HG02885 (cell line): Measurements from ENCODE around the gene LTBP1.
"Not testable (repeated sequence)": the region's sequence is repeated elsewhere in the genome, so short reads cannot be mapped to it uniquely, and the experiment has no call there.

Experiments
- ATAC-seq: cut with Tn5 transposase; IDR thresholded peaks from one replicate; pipeline ENCODE4 v1.9.1; 2021; ENCODE audit warnings: mild to moderate bottlenecking; ENCODE audit not compliant: unreplicated experiment, poor library complexity

The LTBP1 gene

DNA sequence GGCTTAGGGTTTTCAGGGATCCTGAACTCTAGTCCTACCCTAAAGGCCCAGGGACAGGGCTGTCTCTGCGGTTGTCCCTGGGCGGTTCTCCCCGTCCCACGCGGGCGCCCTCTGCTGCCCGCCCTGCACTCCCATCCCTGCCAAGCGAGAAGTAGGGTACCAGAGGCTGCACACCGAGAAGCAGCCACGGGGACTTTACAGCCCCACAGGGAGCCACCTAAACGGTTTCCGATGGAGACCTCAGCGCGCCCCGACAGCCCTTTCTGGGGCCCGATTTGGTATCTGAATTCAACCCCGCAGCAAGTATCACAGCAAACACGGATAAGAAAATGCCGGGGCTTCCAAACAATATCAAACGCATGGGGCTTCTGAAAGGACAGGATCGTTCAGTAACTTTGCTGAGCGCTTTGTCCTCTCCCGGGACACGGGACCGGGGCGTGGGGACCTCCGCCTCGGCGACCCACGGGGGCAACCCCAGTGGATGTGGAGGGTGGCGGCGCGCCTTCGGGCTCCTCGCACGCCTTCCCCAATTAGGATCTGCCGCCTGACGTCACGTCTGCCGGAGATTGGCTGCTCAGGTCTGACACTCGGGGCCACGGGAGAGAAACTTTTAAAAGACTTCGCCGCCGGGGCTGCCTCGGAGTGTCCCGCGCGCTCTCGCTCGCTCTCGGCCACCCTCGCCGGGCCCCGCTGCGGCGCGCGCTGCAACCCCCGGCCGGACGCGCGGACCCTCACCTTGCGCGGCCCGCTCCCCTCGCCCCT lies at the start of gene LTBP1:
Gene LTBP1, plus strand, starts transcription at position 640 of the 762 bp plus-strand sequence. CDS start 372 bp downstream, outside the sequence.
- peak; percentile 69 for ATAC-seq

DNA sequence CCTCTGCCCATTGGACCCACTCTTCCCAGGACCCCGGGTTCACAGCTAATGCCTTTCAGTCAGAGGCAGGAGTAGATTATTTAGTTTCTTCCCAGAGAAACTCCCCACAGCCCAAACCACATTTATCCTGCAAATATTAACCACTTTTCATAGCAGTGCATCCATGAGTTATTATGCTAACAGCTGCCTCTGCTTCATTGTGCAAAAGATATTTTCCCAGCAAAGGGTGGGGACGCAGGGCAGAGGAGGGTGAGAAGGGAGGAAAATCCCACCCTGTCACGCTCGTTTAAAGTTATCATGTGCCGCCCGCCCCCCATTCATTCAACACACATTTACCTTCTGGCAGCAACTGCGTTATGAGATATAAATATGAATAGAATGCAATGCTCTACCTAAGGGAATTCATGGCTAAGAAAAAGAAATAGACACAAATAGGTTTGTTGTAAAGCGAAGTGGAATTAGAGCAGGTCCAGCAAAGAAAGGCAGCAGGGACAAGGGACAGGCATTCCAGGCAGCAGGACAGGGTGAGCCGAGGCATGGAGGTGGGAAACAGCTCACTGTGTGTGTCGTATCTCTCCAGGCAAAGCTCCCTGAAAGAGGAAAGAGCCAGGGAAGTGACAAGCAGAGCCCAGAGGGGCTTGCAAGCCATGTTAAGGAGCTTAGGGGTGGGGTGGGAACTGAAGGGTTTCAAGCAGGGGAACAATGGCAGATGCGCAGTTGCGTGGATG lies 46.3 kb upstream of the LTBP1 start:
- no peak for ATAC-seq

- ATAC-seq: no peak
Observed at GRCh38 chr2:32901313-32901712, 45.4 kb upstream of the LTBP1 start.

- ATAC-seq: no peak
Observed at GRCh38 chr2:32902174-32902573, 44.6 kb upstream of the LTBP1 start.

DNA sequence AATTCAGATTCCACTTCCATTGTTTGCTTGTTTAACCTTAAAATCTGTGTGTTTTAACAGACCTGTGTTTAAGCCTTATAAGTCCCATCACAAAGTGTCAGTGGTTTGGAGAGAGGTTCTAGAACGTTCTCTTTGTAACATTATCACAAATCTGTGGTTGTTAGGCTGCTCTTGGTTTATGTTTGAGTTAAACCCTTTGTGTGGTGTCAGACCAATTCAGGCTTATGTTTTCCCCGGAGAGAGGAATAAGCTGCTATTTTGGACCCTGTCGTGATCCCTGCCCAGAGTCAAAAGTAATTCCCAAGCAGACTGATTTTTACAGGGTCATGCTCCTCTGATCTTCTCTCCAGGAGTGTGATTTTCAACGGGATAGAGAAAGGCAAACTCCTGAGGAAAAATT lies 43.8 kb upstream of the LTBP1 start:
- no peak for ATAC-seq

DNA sequence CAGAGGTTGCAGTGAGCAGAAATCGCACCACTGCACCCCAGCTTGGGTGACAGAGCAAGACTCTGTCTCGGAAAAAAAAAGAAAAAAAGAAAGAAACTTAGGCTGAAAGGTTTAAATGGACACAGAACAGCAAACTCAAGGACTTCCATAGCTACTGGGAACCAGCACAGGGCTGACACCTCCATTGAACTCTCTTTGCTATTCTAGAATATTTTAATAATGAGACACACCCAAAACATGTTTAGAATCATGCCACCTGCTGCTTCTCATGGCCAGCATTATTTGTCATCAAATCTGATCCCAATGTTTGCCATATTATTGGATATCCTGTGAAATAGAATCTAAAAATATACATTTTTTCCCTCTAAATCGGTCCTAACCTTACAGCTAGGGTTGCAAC lies 42.7 kb upstream of the LTBP1 start:
- ATAC-seq: no peak

DNA sequence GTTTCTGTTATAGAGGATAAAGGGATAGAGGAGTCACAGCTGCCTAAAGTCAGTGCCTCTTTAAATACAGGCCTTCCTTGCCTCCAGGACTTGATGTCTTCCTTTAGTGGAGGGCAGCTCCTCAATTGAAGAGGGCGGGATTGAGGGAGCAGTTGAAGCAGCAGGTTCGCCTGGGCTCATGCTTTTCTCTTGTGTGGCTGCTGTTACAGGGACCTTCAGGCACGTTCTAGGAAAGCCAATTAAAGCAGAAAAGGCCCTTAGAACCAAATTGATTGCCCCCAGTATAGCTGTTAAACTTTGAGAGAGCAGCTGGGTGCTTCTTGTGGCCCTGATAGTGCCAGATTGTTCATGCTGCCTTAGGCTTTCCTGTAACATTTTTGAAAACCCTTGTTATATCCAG lies 42.0 kb upstream of the LTBP1 start:
- ATAC-seq: no peak

- peak; percentile 49 for ATAC-seq
Observed at GRCh38 chr2:32905270-32905669, 41.5 kb upstream of the LTBP1 start.

- peak; percentile 93 for ATAC-seq
Observed at GRCh38 chr2:32910883-32911598, 35.7 kb upstream of the LTBP1 start.

GRCh38 chr2:32915694-32916093 lies 31.1 kb upstream of the LTBP1 start:
- ATAC-seq: no peak

GRCh38 chr2:32918774-32919173 lies 28.0 kb upstream of the LTBP1 start:
- ATAC-seq: no peak

DNA sequence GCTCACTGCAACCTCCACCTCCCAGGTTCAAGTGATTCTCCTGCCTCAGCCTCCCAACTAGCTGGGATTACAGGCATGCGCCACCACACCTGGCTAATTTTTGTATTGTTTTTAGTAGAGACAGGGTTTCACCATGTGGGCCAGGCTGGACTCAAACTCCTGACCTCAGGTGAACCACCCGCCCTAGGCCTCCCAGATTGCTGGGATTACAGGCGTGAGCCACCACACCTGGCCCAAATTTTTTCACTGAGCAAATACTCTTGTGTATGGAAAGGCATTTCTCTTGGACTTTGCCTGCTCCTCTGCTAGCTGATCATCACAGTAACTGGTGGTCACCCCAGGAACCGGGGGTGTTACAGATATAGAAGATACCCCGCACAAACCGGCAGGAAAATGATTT lies 26.9 kb upstream of the LTBP1 start:
- not testable (repeated sequence) for ATAC-seq

GRCh38 chr2:32921486-32921885 lies 25.3 kb upstream of the LTBP1 start:
- ATAC-seq: not testable (repeated sequence)

- ATAC-seq: no peak
Observed at GRCh38 chr2:32922501-32922900, 24.3 kb upstream of the LTBP1 start.

GRCh38 chr2:32923109-32923508 lies 23.6 kb upstream of the LTBP1 start:
- ATAC-seq: no peak

DNA sequence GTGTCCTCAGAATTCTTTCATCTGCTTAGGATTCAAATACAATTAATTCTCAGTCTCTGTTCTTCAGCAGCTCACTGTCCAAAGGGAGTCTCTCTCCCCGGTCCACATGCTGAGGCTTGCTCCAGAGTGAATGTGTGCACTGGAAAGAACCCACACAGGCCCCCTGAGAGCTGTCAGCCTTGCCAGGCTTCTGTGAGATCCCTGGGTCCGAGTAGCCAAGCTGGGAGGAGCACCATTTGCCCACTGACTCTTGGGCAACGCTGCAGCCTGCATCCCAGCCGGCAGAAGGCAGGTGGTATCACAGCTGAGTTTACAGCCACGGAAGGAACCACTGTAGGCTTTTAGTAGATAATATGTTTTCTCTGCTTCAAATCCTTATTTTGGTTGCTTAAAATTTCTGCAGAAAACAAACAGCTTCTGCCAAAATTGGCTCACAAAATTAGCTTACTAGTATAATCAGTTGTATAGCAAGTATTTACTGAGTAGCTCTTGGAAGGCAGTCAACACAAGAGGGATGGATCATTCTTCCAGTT lies 21.4 kb upstream of the LTBP1 start:
- ATAC-seq: no peak

DNA sequence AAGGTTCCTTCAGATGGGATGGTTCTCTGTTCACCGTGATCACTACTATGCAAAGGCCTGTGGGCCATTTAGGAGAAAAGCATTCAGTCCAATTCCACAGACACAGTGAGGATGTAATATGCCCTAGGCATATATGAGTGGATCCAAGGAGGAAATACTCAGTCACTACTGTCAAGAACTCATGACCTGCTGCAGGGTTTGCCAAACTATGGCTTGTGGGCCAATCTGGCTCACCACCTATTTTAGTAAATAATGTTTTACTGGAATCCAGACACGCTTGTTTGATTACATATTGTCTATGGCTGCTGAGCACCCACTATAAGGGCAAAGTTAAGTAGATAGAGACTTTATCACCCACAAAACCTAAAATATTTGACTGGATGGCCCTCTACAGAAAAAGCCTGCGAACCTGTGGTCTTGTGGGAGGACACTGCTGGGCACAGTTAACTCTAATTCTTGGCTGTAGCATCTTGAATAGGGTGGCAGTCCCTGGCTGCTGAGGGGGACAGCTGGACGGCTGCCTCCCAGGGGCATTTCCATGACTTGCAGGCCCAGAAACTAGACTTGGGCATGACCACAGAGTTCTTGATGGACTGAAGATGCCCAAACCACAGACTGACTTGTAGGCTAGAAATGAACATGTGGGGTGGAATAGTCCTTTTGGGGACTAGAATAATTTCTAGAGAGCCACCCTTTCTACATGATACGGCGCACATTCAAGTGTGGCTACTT lies 20.6 kb upstream of the LTBP1 start:
- ATAC-seq: no peak

DNA sequence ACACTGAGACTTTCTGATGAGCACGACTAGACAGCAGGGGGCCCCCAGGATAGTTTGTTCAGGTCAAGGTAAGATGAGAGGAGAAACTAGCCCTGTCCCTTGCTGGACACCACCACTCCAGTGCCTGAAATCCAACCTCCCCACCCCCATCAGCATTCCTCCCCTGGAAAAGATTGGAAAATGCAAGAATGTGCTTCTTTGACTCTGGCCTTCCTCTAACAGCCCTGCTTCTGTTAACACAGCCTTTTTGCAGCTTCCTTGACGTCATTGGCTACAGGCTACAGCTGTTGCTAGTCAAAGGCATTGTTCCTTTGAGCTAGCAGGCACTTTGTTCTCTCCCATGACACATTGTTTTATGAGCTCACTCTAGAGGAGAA lies 20.1 kb upstream of the LTBP1 start:
- no peak for ATAC-seq

GRCh38 chr2:32930436-32930835 lies 16.3 kb upstream of the LTBP1 start:
- ATAC-seq: no peak

DNA sequence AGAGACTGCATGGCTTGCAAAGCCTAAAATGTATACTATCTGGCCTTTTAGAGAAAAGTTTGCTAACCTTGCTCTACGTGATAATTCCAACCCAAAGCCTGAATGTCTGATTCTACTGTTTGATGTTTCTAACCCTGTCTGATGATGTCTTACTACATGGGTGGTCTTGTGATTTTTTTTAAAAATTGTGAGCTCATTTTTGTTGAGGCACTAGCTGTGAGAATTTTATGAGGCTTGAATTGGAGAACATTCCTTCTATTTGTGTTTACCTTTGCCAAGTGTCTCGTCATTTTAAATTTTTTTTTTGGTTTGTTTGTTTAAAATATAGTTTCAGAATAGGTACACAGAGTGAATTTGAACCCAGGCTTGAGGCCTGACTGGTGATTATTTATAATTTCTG lies 15.2 kb upstream of the LTBP1 start:
- no peak for ATAC-seq
